Osteoblast (primary cell): ENCODE measurements around the gene ARHGAP45. TPM values are rescaled to one million over a fixed set of nuclear protein-coding genes. Genes with fewer than 3 reads are reported as not detected.

ENCODE experiments used
- DNase-seq: peaks from one replicate; pipeline ENCODE4 v3.0.0; 2011; ENCODE audit warnings: low spot score, mixed read lengths; ENCODE audit not compliant: insufficient read length; ENCODE audit errors: missing footprints
- H2AFZ ChIP-seq: 2 replicates; pipeline ENCODE4 v1.6.0; 2011; ENCODE audit warnings: mild to moderate bottlenecking, low read length
- H3K27ac ChIP-seq: 2 replicates; pipeline ENCODE4 v1.5.1; 2011; ENCODE audit warnings: mild to moderate bottlenecking, low read depth, low read length, moderate library complexity
- H3K27me3 ChIP-seq: 2 replicates; pipeline ENCODE4 v1.6.0; 2012; ENCODE audit warnings: mild to moderate bottlenecking, control low read depth, inconsistent platforms, low read length, moderate library complexity; ENCODE audit not compliant: insufficient read depth
- H3K36me3 ChIP-seq: 2 replicates; pipeline ENCODE4 v1.5.1; 2011; ENCODE audit warnings: mild to moderate bottlenecking, low read length, control low read depth, moderate library complexity; ENCODE audit not compliant: insufficient read depth
- H3K4me1 ChIP-seq: 2 replicates; pipeline ENCODE4 v1.5.1; 2011; ENCODE audit warnings: mild to moderate bottlenecking, low read length, control low read depth, moderate library complexity; ENCODE audit not compliant: insufficient read depth
- H3K4me2 ChIP-seq: 2 replicates; pipeline ENCODE4 v1.6.0; 2011; ENCODE audit warnings: mild to moderate bottlenecking, low read length; ENCODE audit not compliant: insufficient read depth
- H3K4me3 ChIP-seq: fragments of 200-600 bp; sonication (generic); 3 replicates; pipeline ENCODE4 v1.5.1; 2012; ENCODE audit warnings: mild to moderate bottlenecking, low read length, inconsistent platforms; ENCODE audit not compliant: insufficient read depth
- H3K79me2 ChIP-seq: 2 replicates; pipeline ENCODE4 v1.6.0; 2012; ENCODE audit warnings: mild to moderate bottlenecking, low read length, control low read depth, inconsistent platforms; ENCODE audit not compliant: insufficient read depth
- H3K9me3 ChIP-seq: 2 replicates; pipeline ENCODE4 v1.5.1; 2011; ENCODE audit warnings: low read depth, low read length, control low read depth
- H4K20me1 ChIP-seq: 2 replicates; pipeline ENCODE4 v1.6.0; 2012; ENCODE audit warnings: mild to moderate bottlenecking, low read length, control low read depth; ENCODE audit not compliant: insufficient read depth
- CTCF ChIP-seq: IDR thresholded peaks from 2 replicates; pipeline ENCODE4 v1.5.1; 2011; ENCODE audit warnings: mild to moderate bottlenecking, low read depth, low read length, moderate library complexity; ENCODE audit errors: extremely low read depth
- total RNA-seq: library from RNA; depleted of rRNA; stranded (reverse); fragments of >200 nt; gene quantifications from 2 replicates; pipeline ENCODE4 v1.2.3, GENCODE V29; 2012

ARHGAP45 gene
- total RNA-seq, 1 donor: 0.72 TPM

- Histone ChIP-seq H3K27ac (no peak overlapping the region), H3K4me3 (peak overlapping the region; percentile 68), H3K4me2 (peak overlapping the region; percentile 80), H4K20me1 (peaks cover 31% of the 10 kb centered on the region), H3K79me2 (peaks cover 4% of the 10 kb centered on the region), H3K9me3 (no peaks in the 10 kb centered on the region), H3K4me1 (peaks cover 42% of the 10 kb centered on the region), H2AFZ (no peak overlapping the region), H3K27me3 (no peaks in the 10 kb centered on the region), H3K36me3 (peaks cover 29% of the 10 kb centered on the region)
- no peak for TF ChIP-seq CTCF
- DNase-seq: no peak
Observed at GRCh38 chr19:1038978-1039645, 27.9 kb upstream of the ARHGAP45 start.

- H3K79me2 ChIP-seq: peaks cover 4% of the 10 kb centered on the region
- H3K9me3 ChIP-seq: no peaks in the 10 kb centered on the region
- peaks cover 31% of the 10 kb centered on the region for H4K20me1 ChIP-seq
- H3K27ac ChIP-seq: peak within 1 kb of the TSS; percentile 24
- TF ChIP-seq CTCF: no peak
- peak within 1 kb of the TSS; percentile 41 for H2AFZ ChIP-seq
- H3K36me3 ChIP-seq: peaks cover 29% of the 10 kb centered on the region
- H3K4me3 ChIP-seq: peak within 1 kb of the TSS; percentile 68
- no peaks in the 10 kb centered on the region for H3K27me3 ChIP-seq
- peak within 1 kb of the TSS; percentile 80 for H3K4me2 ChIP-seq
- peaks cover 42% of the 10 kb centered on the region for H3K4me1 ChIP-seq
- peak; percentile 98 for DNase-seq
Observed at GRCh38 chr19:1039646-1040475, 27.1 kb upstream of the ARHGAP45 start, which contains the start of gene ABCA7. ABCA7 (plus strand) TSS chr19:1040107; CDS start chr19:1041362, 1,255 bp downstream.

- H3K79me2 ChIP-seq: no peaks in the 10 kb centered on the region
- no peak for TF ChIP-seq CTCF
- H2AFZ ChIP-seq: peak overlapping the region; percentile 41
- no peaks in the 10 kb centered on the region for H3K27me3 ChIP-seq
- H3K36me3 ChIP-seq: peaks cover 29% of the 10 kb centered on the region
- peak overlapping the region; percentile 68 for H3K4me3 ChIP-seq
- peak overlapping the region; percentile 24 for H3K27ac ChIP-seq
- H3K9me3 ChIP-seq: no peaks in the 10 kb centered on the region
- peaks cover 25% of the 10 kb centered on the region for H4K20me1 ChIP-seq
- peak overlapping the region; percentile 80 for H3K4me2 ChIP-seq
- peaks cover 42% of the 10 kb centered on the region for H3K4me1 ChIP-seq
- DNase-seq: peak; percentile 100
Observed at GRCh38 chr19:1040476-1041271, 26.3 kb upstream of the ARHGAP45 start.
